Urinary bladder (tissue), 4 donors: Measurements from ENCODE around the gene SCPEP1. TPM values are rescaled to one million over a fixed set of nuclear protein-coding genes. Genes with fewer than 3 reads are reported as not detected.
"Not testable (repeated sequence)": the region's sequence is repeated elsewhere in the genome, so short reads cannot be mapped to it uniquely, and the experiment has no call there.

Source experiments
- DNase-seq: peaks from one replicate; pipeline ENCODE4 v3.0.0-alpha.2; 2015; ENCODE audit errors: extremely low spot score
- H3K27ac ChIP-seq: one replicate; pipeline ENCODE4 v1.5.1; 2013; ENCODE audit warnings: low read depth, mild to moderate bottlenecking, moderate library complexity
- H3K36me3 ChIP-seq: one replicate; pipeline ENCODE4 v1.6.1; 2013; ENCODE audit warnings: mild to moderate bottlenecking, moderate library complexity; ENCODE audit not compliant: insufficient read depth
- H3K4me1 ChIP-seq: one replicate; pipeline ENCODE4 v1.6.1; 2013; ENCODE audit warnings: mild to moderate bottlenecking, moderate library complexity; ENCODE audit not compliant: insufficient read depth
- H3K4me3 ChIP-seq: one replicate; pipeline ENCODE4 v1.5.1; 2013; ENCODE audit warnings: low read depth, low read length
- WGBS: extraction: QIAGEN DNeasy Blood & Tissue Kit; methylation state at CpG from one replicate; pipeline ENCODE4 v1.1.7; 2013; 5-methylcytosine and 5-hydroxymethylcytosine counted together
- polyA plus RNA-seq: library from polyadenylated mRNA; stranded (reverse); fragments of 200-250 nt; gene quantifications from one replicate; pipeline ENCODE4 v1.2.3, GENCODE V29; 2013
- total RNA-seq: library from RNA; depleted of rRNA; stranded (reverse); fragments of >200 nt; gene quantifications from one replicate; pipeline ENCODE4 v1.2.3, GENCODE V29; 2014
- donor health status: healthy with polysubstance abuse.
- donor health status: healthy.

The SCPEP1 gene, protein sequence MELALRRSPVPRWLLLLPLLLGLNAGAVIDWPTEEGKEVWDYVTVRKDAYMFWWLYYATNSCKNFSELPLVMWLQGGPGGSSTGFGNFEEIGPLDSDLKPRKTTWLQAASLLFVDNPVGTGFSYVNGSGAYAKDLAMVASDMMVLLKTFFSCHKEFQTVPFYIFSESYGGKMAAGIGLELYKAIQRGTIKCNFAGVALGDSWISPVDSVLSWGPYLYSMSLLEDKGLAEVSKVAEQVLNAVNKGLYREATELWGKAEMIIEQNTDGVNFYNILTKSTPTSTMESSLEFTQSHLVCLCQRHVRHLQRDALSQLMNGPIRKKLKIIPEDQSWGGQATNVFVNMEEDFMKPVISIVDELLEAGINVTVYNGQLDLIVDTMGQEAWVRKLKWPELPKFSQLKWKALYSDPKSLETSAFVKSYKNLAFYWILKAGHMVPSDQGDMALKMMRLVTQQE
- total RNA-seq (22.9 TPM), polyA plus RNA-seq (89.4 TPM)

DNA sequence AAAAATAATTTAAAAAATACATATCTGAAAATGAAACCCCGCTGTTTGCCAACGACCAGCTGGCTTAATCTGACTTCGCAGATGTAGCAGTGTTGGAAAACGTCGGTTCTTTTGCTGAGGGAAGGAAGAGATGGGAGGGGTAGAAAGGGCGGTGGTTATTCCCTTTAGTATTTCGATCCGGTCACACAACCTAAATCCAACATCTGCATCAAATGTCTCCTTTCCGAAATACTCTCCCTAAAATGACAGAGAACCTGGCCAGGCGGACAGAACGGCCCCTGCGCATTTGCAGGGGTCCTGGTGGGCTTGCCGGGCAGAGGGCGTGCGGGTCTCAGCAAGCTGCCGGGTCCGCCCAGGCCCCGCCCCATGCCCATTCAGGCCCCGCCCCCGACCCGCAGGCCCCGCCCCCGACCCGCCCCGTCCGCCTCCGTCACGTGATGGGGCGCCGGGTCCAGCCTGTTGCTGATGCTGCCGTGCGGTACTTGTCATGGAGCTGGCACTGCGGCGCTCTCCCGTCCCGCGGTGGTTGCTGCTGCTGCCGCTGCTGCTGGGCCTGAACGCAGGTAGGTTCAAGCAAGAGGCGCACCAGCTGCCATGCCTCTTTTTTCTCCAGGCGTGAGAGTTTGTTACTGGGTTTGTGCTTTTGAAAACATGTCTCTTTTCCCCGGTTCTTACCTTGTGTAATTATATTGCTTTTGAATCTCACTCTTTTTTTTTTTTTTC, at the start of gene SCPEP1:
Gene SCPEP1, plus strand, starts transcription at position 459 of the 723 bp plus-strand sequence. Its CDS starts 29 bp downstream, at position 488.
- H3K4me3 ChIP-seq: peak within 1 kb of the TSS; percentile 66
- H3K4me1 ChIP-seq: no peaks in the 10 kb centered on the region
- no peak for DNase-seq
- no peaks in the 10 kb centered on the region for H3K36me3 ChIP-seq
- WGBS: under 1% methylated on average over 42 of the region's 42 CpGs
- peak within 1 kb of the TSS; percentile 72 for H3K27ac ChIP-seq

DNA sequence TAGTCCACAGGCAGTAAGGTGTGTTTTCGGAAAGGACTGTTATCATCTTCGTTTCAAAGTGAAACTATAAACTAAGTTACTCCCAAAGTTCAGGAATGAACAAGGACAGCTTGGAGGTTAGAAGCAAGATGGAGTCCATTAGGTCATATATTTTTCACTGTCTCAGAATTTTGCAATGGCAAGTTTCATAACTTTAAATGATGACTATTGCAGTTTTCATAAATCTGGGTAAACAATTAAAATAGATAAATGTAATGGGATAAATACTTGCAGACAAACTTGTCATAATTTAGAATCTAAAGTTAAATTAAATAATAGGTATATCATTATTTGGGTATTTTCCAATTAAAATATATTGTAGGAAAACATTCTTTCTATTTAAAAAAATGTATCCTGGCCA, 49.3 kb upstream of the SCPEP1 start:
- no peak overlapping the region for H3K27ac ChIP-seq
- H3K4me3 ChIP-seq: no peak overlapping the region
- 93% methylated on average over 2 of the region's 2 CpGs for WGBS
- H3K4me1 ChIP-seq: no peaks in the 10 kb centered on the region
- no peak for DNase-seq
- no peaks in the 10 kb centered on the region for H3K36me3 ChIP-seq

DNA sequence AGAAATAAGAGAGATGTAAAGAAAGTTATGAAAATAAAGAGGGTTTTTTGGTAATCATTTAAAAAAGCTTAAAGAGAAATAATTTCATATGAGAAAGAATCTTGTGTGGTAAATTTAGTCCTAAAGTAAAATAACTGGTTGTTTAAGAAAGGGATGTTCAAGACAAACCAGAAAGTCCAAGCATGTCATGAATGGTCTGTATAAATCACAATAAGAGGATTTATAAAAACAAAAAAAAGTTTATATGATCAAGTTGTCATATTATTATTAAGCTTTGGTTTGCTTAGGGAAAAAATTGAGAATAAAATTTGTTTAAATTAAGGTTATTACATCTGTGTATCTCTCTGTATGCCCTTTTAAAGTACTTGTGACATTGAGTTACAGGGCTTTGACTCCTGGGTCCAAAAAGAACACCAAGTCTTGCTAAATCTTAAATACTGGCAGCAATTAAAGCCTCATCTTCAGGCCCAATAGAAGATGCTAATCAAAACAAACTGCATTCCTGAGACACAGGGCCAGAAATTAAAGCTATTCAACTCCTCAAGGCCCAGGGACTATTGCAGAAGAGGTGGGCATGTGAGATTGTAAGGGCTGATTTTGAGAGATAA, 48.5 kb upstream of the SCPEP1 start:
- Histone ChIP-seq H3K36me3 (no peaks in the 10 kb centered on the region), H3K27ac (no peak overlapping the region), H3K4me1 (no peaks in the 10 kb centered on the region), H3K4me3 (no peak overlapping the region)
- no peak for DNase-seq

DNA sequence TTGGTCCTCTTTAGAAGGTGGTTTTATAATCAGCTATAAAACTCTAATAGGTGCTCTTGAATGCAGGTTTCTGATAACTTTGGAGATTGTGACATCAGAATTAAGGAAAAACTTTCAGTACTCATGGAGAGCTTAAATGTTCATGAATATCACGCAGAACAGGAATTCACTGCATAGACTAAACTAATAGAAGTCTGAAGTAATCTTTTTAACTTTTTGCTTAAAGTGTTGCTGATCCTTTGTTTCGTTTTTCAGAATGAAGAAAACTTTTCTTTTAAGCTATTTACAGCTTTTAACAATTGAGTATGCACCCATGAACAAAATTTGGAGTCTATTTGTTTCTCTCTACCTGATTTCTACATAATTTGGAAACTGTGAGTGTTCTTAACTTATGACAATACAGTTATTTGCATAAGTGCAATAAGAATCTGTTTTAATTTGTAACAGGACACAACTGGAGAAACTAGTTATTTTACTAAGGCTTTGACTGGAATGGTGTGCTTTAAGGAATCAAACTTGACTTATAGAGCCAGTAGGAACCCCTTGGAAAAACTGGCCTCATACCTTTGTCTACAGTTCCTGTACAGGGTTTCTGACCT, 47.1 kb upstream of the SCPEP1 start:
- H3K4me1 ChIP-seq: no peaks in the 10 kb centered on the region
- no peaks in the 10 kb centered on the region for H3K36me3 ChIP-seq
- 91% methylated on average over 2 of the region's 2 CpGs for WGBS
- no peak overlapping the region for H3K4me3 ChIP-seq
- no peak overlapping the region for H3K27ac ChIP-seq
- DNase-seq: no peak

DNA sequence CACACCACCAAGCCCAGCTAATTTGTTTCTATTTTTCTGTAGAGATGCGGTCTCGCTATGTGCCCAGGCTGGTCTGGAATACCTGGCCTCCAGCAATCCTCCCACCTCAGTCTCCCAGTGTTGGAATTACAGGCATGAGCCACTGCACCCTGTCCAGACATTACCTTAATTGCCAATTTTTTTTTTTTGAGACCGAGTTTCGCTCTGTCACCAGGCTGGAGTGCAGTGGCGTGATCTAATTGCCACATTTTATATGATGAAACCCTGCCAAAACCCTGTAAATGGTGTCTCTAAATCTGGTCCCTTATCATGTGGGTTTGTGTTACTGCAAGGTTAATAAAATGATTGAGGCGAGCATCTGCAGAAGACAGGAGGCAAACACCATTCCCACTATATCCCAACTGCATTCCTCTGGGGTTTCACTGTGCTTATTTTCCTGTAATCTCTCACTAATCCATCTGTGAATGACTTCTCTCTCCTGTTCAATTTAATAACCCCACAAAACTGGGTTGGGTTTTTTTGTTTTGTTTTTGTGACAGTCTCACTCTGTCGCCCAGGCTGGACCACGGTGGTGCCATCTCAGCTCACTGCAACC, 44.7 kb upstream of the SCPEP1 start:
- no peak for DNase-seq
- Histone ChIP-seq H3K4me1 (no peaks in the 10 kb centered on the region), H3K36me3 (no peaks in the 10 kb centered on the region), H3K27ac (no peak overlapping the region), H3K4me3 (no peak overlapping the region)
- WGBS: 95% methylated on average over 8 of the region's 8 CpGs

DNA sequence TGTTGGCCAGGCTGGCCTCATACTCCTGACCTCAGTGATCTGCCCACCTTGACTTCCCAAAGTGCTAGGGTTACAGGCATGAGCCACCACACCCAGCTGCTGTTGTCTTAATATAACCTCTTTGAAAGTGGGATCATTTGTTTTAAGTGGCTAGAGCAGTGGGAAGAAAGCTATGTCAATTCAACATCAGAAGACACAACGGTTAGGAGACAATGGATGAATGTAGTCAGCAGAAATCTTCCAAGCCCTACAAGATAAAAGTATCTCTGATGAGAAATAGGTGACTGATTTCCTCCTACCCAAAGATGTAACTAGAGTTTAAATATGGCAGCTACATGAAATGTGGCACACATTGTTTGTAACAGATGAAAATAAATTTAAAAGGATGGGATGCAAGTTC, 44.1 kb upstream of the SCPEP1 start:
- 96% methylated on average over 1 of the region's 1 CpG for WGBS
- Histone ChIP-seq H3K4me1 (no peaks in the 10 kb centered on the region), H3K4me3 (no peak overlapping the region), H3K36me3 (no peaks in the 10 kb centered on the region), H3K27ac (no peak overlapping the region)
- DNase-seq: no peak

DNA sequence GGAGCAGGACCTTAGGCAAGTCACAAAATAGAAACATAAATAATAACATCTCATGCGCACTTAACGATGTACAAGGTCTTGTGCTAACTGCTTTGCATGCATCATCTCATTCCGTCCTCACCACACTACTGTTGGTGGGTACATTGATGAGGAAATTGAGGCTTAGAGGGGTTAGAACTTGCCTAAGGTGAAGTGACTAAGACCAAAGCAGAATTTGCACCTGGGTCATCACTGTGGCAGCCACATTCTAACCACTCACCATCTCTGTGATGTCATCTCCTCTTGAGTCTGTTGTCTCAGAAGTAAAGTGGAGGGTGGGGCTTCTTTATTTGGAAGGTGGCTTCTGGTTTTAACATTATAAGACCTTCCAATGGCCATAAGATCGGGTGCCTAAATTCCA, 43.7 kb upstream of the SCPEP1 start:
- no peak for DNase-seq
- no peak overlapping the region for H3K4me3 ChIP-seq
- no peaks in the 10 kb centered on the region for H3K36me3 ChIP-seq
- WGBS: 95% methylated on average over 4 of the region's 4 CpGs
- no peak overlapping the region for H3K27ac ChIP-seq
- H3K4me1 ChIP-seq: no peaks in the 10 kb centered on the region

DNA sequence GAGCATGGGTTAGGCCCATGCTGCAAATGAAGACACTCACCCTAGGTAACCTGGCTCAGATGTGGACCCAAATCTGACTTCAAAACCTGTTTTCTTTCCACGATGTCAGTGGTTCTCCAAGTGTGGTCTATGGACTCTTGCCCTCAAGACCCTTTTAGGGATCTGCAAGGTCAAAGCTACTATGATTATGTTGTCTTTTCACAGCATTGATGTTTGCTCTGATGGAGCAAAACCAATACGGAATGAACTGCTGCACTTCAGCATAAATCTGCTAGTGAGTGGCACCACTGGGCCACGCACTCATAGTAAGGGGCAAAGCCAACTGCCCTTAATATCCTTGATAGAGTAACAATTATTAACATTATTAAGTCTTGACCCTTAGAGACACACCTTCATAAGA, 42.5 kb upstream of the SCPEP1 start:
- 94% methylated on average over 3 of the region's 3 CpGs for WGBS
- no peak for DNase-seq
- Histone ChIP-seq H3K4me1 (no peaks in the 10 kb centered on the region), H3K4me3 (no peak overlapping the region), H3K36me3 (no peaks in the 10 kb centered on the region), H3K27ac (no peak overlapping the region)

DNA sequence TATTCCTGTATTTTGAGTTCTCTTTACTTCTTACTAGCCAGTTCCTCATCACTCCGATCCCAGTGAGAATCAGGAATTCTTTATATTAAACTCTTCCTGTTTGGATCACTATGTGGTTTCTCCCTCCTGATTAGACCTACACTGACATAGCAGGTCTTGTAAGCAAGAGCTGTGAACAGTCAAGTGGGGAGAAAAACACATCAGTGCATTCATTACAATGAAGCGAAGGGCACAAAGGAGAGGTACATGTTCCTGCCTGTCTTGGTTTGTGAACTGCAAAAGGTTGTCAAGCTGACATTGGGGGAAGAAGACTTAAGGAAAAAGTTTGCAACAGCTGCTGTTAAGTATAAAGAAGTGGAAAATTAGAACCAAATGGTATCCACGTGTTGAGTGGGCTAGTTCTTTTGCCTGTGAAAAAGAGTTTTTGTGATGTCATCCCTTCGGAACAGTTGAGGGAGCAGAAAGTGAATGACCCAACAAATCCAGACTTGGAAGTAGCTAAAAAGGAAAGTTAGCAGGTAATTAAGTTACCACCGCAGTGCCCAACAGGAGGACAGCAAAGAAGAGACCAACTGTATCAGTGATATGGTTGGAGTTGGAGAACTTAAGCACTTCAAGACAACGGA, 41.1 kb upstream of the SCPEP1 start:
- WGBS: 77% methylated on average over 6 of the region's 6 CpGs
- no peak overlapping the region for H3K4me3 ChIP-seq
- DNase-seq: no peak
- H3K27ac ChIP-seq: no peak overlapping the region
- H3K4me1 ChIP-seq: no peaks in the 10 kb centered on the region
- no peaks in the 10 kb centered on the region for H3K36me3 ChIP-seq

DNA sequence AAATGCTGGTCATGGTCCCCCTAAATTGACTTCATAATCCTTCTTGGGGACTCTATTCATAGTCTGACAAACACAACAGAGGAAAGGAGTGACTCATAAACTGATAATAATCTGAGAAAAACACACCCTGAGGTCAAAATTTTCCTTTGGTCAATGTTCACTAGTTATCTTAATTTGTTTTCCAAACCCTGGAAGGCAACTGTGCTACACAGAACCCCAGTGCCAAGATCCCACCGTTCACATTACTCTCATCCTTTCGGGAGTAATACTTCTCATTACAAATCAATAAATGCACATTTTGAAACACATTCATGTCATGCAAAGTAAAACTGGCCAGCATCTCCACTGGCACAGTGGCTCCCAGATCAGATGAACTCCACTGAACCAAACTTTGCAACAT, 40.2 kb upstream of the SCPEP1 start:
- Histone ChIP-seq H3K4me3 (no peak overlapping the region), H3K36me3 (no peaks in the 10 kb centered on the region), H3K4me1 (no peaks in the 10 kb centered on the region), H3K27ac (no peak overlapping the region)
- WGBS: 70% methylated on average over 2 of the region's 2 CpGs
- no peak for DNase-seq

DNA sequence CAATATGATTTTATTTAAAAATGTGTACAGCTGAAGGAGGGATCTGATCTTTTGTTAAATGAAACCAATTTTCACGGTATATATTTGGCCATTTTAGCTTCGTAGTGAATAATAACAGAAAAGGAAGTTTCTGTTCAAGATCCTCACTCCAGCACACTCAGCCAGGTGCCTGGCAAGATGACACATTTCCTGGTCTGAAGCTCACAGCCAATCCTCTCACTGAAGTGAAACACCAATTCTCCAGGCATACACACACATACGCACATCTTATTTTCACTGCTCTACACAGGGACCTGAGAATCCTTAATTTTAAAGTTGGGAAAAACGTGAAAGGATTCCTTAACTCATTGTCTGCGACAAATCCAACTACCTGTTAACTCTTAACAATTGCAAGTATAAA, 39.7 kb upstream of the SCPEP1 start:
- not testable (repeated sequence) for H3K36me3 ChIP-seq, H3K27ac ChIP-seq
- 81% methylated on average over 5 of the region's 5 CpGs for WGBS

DNA sequence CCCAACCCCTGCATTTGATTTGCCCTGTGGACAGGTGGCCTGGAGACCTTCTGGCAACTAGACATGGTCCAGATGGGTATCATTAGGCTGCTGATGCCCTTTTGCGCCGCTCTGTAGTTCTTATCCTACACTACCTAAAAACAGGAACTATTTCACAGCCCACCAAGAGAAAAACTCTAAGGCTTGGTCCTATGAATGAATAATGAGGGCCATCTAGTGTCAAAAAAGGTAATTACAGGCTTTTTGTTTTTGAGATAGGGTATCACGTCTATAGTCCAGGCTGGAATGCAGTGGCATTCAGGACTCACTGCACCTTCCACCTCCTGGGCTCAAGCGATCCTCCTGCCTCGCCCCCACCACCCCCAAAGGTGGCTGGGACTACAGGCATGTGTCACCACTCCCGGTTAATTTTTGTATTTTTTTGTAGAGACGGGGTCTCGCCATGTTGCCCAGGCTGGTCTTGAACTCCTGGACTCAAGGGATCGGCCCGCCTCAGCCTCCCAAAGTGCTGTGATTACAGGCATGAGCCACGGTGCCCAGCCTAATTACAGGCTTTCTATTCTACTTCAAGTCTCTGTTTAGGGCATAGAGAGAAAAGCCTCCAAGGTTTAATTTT, 38.0 kb upstream of the SCPEP1 start:
- H3K4me1 ChIP-seq: no peaks in the 10 kb centered on the region
- no peak overlapping the region for H3K4me3 ChIP-seq
- H3K27ac ChIP-seq: no peak overlapping the region
- peaks cover under 1% of the 10 kb centered on the region for H3K36me3 ChIP-seq
- no peak for DNase-seq
- 53% methylated on average over 11 of the region's 11 CpGs for WGBS

More for the DNA sequence above, 39.7 kb upstream of the SCPEP1 start:
- not testable (repeated sequence) for H3K4me1 ChIP-seq, H3K4me3 ChIP-seq, DNase-seq
